VCaP (cell line): ENCODE measurements around the gene NCKAP5.

Experiments used
- H3K27ac ChIP-seq: fragments of 450-650 bp; 2 replicates; pipeline ENCODE4 v1.5.1; 2017
- CTCF ChIP-seq: fragments of 450-650 bp; conservative IDR thresholded peaks from 2 replicates; pipeline ENCODE4 v1.5.1; 2017; ENCODE audit warnings: mild to moderate bottlenecking, moderate library complexity

Gene NCKAP5

GRCh38 chr2:132804051-132804450 is 764.2 kb downstream of the NCKAP5 start:
- H3K27ac ChIP-seq: peak overlapping the region; percentile 23; the same call in 1 of the 2 replicates
- TF ChIP-seq CTCF: no peak

- TF ChIP-seq CTCF: no peak
- H3K27ac ChIP-seq: no peak overlapping the region
These were observed 769.9 kb downstream of the NCKAP5 start for GRCh38 chr2:132798341-132798740.

GRCh38 chr2:132797556-132797955 is 770.7 kb downstream of the NCKAP5 start:
- no peak overlapping the region for H3K27ac ChIP-seq
- TF ChIP-seq CTCF: no peak

- TF ChIP-seq CTCF: no peak
These were observed 771.2 kb downstream of the NCKAP5 start for GRCh38 chr2:132797071-132797470.

GRCh38 chr2:132795220-132795619 is 773.0 kb downstream of the NCKAP5 start:
- TF ChIP-seq CTCF: no peak

More at GRCh38 chr2:132797071-132797470, 771.2 kb downstream of the NCKAP5 start:
- H3K27ac ChIP-seq: no peak overlapping the region

GRCh38 chr2:132793532-132793931 is 774.7 kb downstream of the NCKAP5 start:
- TF ChIP-seq CTCF: no peak
- no peak overlapping the region for H3K27ac ChIP-seq

More at GRCh38 chr2:132795220-132795619, 773.0 kb downstream of the NCKAP5 start:
- H3K27ac ChIP-seq: no peak overlapping the region

GRCh38 chr2:132790207-132790785 is 778.0 kb downstream of the NCKAP5 start:
- H3K27ac ChIP-seq: no peak overlapping the region
- no peak for TF ChIP-seq CTCF
